Ishikawa (cell line): ENCODE data around the gene AADAC.

ENCODE experiments used
- CEBPB ChIP-seq: IDR thresholded peaks from 2 replicates; pipeline ENCODE4 v1.6.1; 2012
- CREB1 ChIP-seq: IDR thresholded peaks from 2 replicates; pipeline ENCODE4 v1.6.1; 2012; ENCODE audit warnings: low read depth
- EGR1 ChIP-seq: IDR thresholded peaks from 2 replicates; pipeline ENCODE4 v1.6.1; 2012
- EP300 ChIP-seq: IDR thresholded peaks from 2 replicates; pipeline ENCODE4 v1.6.1; 2012; ENCODE audit warnings: borderline replicate concordance
- FOXM1 ChIP-seq: IDR thresholded peaks from 2 replicates; pipeline ENCODE4 v1.6.1; 2012; ENCODE audit warnings: low read depth, borderline replicate concordance
- MAX ChIP-seq: IDR thresholded peaks from 2 replicates; pipeline ENCODE4 v1.6.1; 2012
- NFIC ChIP-seq: IDR thresholded peaks from 2 replicates; pipeline ENCODE4 v1.6.1; 2012
- RAD21 ChIP-seq: IDR thresholded peaks from 2 replicates; pipeline ENCODE4 v1.6.1; 2012; ENCODE audit warnings: low read depth
- REST ChIP-seq: IDR thresholded peaks from 2 replicates; pipeline ENCODE4 v1.6.1; 2012; ENCODE audit warnings: low read depth, mild to moderate bottlenecking
- TAF1 ChIP-seq: IDR thresholded peaks from 2 replicates; pipeline ENCODE4 v1.6.1; 2012; ENCODE audit warnings: low read depth, mild to moderate bottlenecking
- TCF12 ChIP-seq: IDR thresholded peaks from 2 replicates; pipeline ENCODE4 v1.6.1; 2012; ENCODE audit warnings: low read depth
- TEAD4 ChIP-seq: IDR thresholded peaks from 2 replicates; pipeline ENCODE4 v1.6.1; 2012
- USF1 ChIP-seq: IDR thresholded peaks from 2 replicates; pipeline ENCODE4 v1.6.1; 2012
- YY1 ChIP-seq: IDR thresholded peaks from 2 replicates; pipeline ENCODE4 v1.6.1; 2012; ENCODE audit warnings: low read depth
- ZBTB7A ChIP-seq: IDR thresholded peaks from 2 replicates; pipeline ENCODE4 v1.6.1; 2012; ENCODE audit warnings: low read depth

AADAC gene

GRCh38 chr3:151813799-151814198, at the start of gene AADAC:
Gene AADAC (plus strand): TSS chr3:151814116. CDS start chr3:151814163, 47 bp downstream.
- TF ChIP-seq CREB1: no peak
- no peak for TF ChIP-seq EP300
- TF ChIP-seq TAF1: no peak
- TF ChIP-seq FOXM1: no peak
- no peak for TF ChIP-seq YY1
- no peak for TF ChIP-seq CEBPB
- TF ChIP-seq EGR1: no peak
- TF ChIP-seq ZBTB7A: no peak
- TF ChIP-seq TCF12: no peak
- TF ChIP-seq TEAD4: no peak
- TF ChIP-seq USF1: no peak
- TF ChIP-seq RAD21: no peak
- no peak for TF ChIP-seq MAX
- no peak for TF ChIP-seq NFIC
- no peak for TF ChIP-seq REST

- TF ChIP-seq NFIC (no peak), YY1 (no peak), TCF12 (no peak), USF1 (no peak), TEAD4 (no peak), CREB1 (no peak), RAD21 (no peak), TAF1 (no peak), EP300 (no peak), CEBPB (no peak), REST (no peak), FOXM1 (no peak), ZBTB7A (no peak), MAX (no peak), EGR1 (no peak)
Measured at GRCh38 chr3:151765685-151766084, 48.2 kb upstream of the AADAC start.

- no peak for TF ChIP-seq MAX
Measured at GRCh38 chr3:151766454-151766853, 47.5 kb upstream of the AADAC start.

- TF ChIP-seq EP300 (no peak), FOXM1 (no peak), YY1 (no peak), REST (no peak), TAF1 (no peak), ZBTB7A (no peak), RAD21 (no peak), CREB1 (no peak), CEBPB (no peak), TEAD4 (no peak)
Measured at GRCh38 chr3:151768393-151768930, 45.5 kb upstream of the AADAC start.
